ENCODE measurements around the gene SUCLG2.

SUCLG2 gene

GRCh38 chr3:67578416-67578815 is 76.0 kb downstream of the SUCLG2 start:
- no peaks in the 10 kb centered on the region for H3K4me1 ChIP-seq (ENCODE audit: control insufficient read depth in 1 of 2, insufficient read depth in 1 of 2, low read depth in 1 of 2, low read length in 1 of 2)
- TF ChIP-seq, protein P1, sequence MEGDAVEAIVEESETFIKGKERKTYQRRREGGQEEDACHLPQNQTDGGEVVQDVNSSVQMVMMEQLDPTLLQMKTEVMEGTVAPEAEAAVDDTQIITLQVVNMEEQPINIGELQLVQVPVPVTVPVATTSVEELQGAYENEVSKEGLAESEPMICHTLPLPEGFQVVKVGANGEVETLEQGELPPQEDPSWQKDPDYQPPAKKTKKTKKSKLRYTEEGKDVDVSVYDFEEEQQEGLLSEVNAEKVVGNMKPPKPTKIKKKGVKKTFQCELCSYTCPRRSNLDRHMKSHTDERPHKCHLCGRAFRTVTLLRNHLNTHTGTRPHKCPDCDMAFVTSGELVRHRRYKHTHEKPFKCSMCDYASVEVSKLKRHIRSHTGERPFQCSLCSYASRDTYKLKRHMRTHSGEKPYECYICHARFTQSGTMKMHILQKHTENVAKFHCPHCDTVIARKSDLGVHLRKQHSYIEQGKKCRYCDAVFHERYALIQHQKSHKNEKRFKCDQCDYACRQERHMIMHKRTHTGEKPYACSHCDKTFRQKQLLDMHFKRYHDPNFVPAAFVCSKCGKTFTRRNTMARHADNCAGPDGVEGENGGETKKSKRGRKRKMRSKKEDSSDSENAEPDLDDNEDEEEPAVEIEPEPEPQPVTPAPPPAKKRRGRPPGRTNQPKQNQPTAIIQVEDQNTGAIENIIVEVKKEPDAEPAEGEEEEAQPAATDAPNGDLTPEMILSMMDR (IDR thresholded peaks at IDR 0.05): no peak
- H3K4me3 ChIP-seq (ENCODE audit: low read depth in 1 of 2, low read length in 1 of 2): no peak overlapping the region
- H3K27me3 ChIP-seq: no peaks in the 10 kb centered on the region
- no peak overlapping the region for H3K27ac ChIP-seq
- H3K36me3 ChIP-seq: no peaks in the 10 kb centered on the region
- H3K9me3 ChIP-seq: no peaks in the 10 kb centered on the region

- TF ChIP-seq, protein P1 (IDR thresholded peaks at IDR 0.05): no peak
- Histone ChIP-seq H3K9me3 (no peaks in the 10 kb centered on the region), H3K4me1 (ENCODE audit: control insufficient read depth in 1 of 2, insufficient read depth in 1 of 2, low read depth in 1 of 2, low read length in 1 of 2) (no peaks in the 10 kb centered on the region), H3K27ac (no peak overlapping the region), H3K36me3 (no peaks in the 10 kb centered on the region), H3K27me3 (no peaks in the 10 kb centered on the region), H3K4me3 (ENCODE audit: low read depth in 1 of 2, low read length in 1 of 2) (no peak overlapping the region)
Observed at GRCh38 chr3:67576441-67576840, 78.0 kb downstream of the SUCLG2 start.

DNA sequence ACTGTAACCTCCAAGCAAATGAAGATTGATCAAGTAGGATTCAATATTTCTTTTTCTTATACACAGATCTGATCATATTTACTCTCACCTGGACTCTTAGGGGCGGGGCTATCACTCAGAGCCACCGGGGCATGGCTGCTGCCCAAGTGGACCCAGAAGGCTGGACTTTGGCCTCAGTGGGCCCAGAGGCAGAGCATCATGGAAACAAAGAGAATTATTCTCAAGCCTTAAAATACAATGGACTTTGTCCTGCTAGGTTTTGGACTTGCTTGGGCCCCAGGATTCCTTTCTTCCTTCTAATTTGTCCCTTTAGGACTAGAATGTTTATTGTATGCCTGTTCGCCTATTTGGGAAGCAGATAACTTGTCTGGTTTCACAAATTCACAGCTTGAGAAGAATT is 85.1 kb downstream of the SUCLG2 start:
- TF ChIP-seq, protein P1 (IDR thresholded peaks at IDR 0.05): no peak
- H3K4me1 ChIP-seq (ENCODE audit: control insufficient read depth in 1 of 2, insufficient read depth in 1 of 2, low read depth in 1 of 2, low read length in 1 of 2): no peaks in the 10 kb centered on the region
- no peak overlapping the region for H3K27ac ChIP-seq
- no peaks in the 10 kb centered on the region for H3K9me3 ChIP-seq
- H3K36me3 ChIP-seq: no peaks in the 10 kb centered on the region
- H3K4me3 ChIP-seq (ENCODE audit: low read depth in 1 of 2, low read length in 1 of 2): no peak overlapping the region
- H3K27me3 ChIP-seq: no peaks in the 10 kb centered on the region

DNA sequence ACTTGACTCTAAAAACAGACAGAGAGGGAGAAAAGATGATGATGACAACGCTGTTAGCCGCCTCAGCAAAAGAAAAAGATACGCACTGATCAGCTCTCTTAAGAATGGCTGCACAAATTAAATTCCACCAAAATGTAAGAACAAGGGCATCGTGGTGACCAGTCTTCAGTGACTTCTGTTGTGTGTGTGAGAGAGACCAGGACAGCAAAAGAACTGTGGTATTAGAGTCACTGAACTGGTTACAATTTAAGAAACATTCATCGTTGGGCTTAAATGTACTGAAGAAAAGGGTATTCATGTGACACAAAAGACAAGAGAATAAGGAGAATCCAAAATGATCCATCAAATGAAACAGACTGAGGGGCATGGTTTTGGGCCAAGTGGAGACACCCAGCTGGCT is 86.5 kb downstream of the SUCLG2 start:
- Histone ChIP-seq H3K4me3 (ENCODE audit: low read depth in 1 of 2, low read length in 1 of 2) (no peak overlapping the region), H3K4me1 (ENCODE audit: control insufficient read depth in 1 of 2, insufficient read depth in 1 of 2, low read depth in 1 of 2, low read length in 1 of 2) (no peaks in the 10 kb centered on the region), H3K27ac (no peak overlapping the region), H3K9me3 (no peaks in the 10 kb centered on the region), H3K36me3 (no peaks in the 10 kb centered on the region), H3K27me3 (no peaks in the 10 kb centered on the region)
- TF ChIP-seq, protein P1 (IDR thresholded peaks at IDR 0.05): no peak

GRCh38 chr3:67564973-67565372 is 89.4 kb downstream of the SUCLG2 start:
- Histone ChIP-seq H3K9me3 (no peaks in the 10 kb centered on the region), H3K36me3 (no peaks in the 10 kb centered on the region), H3K27me3 (no peaks in the 10 kb centered on the region), H3K27ac (no peak overlapping the region), H3K4me1 (ENCODE audit: control insufficient read depth in 1 of 2, insufficient read depth in 1 of 2, low read depth in 1 of 2, low read length in 1 of 2) (no peaks in the 10 kb centered on the region), H3K4me3 (ENCODE audit: low read depth in 1 of 2, low read length in 1 of 2) (no peak overlapping the region)
- TF ChIP-seq, protein P1 (IDR thresholded peaks at IDR 0.05): no peak

DNA sequence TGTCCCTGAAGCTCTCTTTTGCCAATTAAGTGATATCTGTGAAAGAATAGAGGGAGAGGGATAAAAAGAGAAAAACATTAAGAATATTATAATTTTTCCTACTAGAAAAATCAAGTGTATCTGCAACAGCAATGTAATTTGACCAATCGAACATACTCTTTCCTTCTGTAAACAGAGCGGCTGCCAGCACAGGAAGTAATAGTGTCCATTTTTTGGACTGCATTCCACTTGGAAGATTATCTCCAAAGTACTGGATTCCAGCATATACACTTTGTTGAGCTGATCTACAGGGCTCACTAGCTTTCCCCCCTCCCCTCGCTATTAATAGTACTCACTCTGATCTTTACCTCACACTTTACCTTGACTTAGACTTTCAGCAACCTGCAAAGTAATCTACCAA is 90.4 kb downstream of the SUCLG2 start:
- TF ChIP-seq, protein P1 (IDR thresholded peaks at IDR 0.05): no peak
- Histone ChIP-seq H3K27me3 (no peaks in the 10 kb centered on the region), H3K4me1 (ENCODE audit: control insufficient read depth in 1 of 2, insufficient read depth in 1 of 2, low read depth in 1 of 2, low read length in 1 of 2) (no peaks in the 10 kb centered on the region)

More for the DNA sequence above, 90.4 kb downstream of the SUCLG2 start:
- Histone ChIP-seq H3K9me3 (no peaks in the 10 kb centered on the region), H3K27ac (no peak overlapping the region), H3K36me3 (no peaks in the 10 kb centered on the region), H3K4me3 (ENCODE audit: low read depth in 1 of 2, low read length in 1 of 2) (no peak overlapping the region)

Measured in neutrophil (primary cell).